Left lung (tissue), 10 donors: ENCODE results near the gene ERCC8. TPM values are rescaled to one million over a fixed set of nuclear protein-coding genes. Genes with fewer than 3 reads are reported as not detected.
"Not testable (repeated sequence)": the region's sequence is repeated elsewhere in the genome, so short reads cannot be mapped to it uniquely, and the experiment has no call there.

Experiments
- ATAC-seq: fragments of 200-7000 bp; cut with Tn5 transposase; one replicate; pipeline ENCODE4 v1.9.1; 2020; ENCODE audit warnings: moderate library complexity
- DNase-seq, 4 donors: peaks; one replicate each; pipeline ENCODE4 v3.0.0-alpha.2; 2013 to 2020
- H3K27ac ChIP-seq, 2 donors: fragments of 200-600 bp; sonication (generic) in 1 of 2; one replicate each; pipeline versions ENCODE4 v1.5.0 to v1.8.0; 2020 to 2021
- H3K27me3 ChIP-seq, 2 donors: fragments of 200-600 bp; sonication (generic) in 1 of 2; one replicate each; pipeline versions ENCODE4 v1.5.0 to v1.8.0; 2020 to 2021
- H3K36me3 ChIP-seq, 2 donors: fragments of 200-600 bp; sonication (generic) in 1 of 2; one replicate each; pipeline versions ENCODE4 v1.5.0 to v1.8.0; 2020 to 2021
- H3K4me1 ChIP-seq, 2 donors: fragments of 200-600 bp; one replicate each; pipeline ENCODE4 v1.8.0; 2021
- H3K4me3 ChIP-seq, 2 donors: fragments of 200-600 bp; sonication (generic) in 1 of 2; one replicate each; pipeline versions ENCODE4 v1.5.0 to v1.8.0; 2020 to 2021; ENCODE audit warnings: mild to moderate bottlenecking in 1 of 2
- H3K9me3 ChIP-seq, 2 donors: fragments of 200-600 bp; sonication (generic) in 1 of 2; one replicate each; pipeline versions ENCODE4 v1.5.0 to v1.8.0; 2020 to 2021
- CTCF ChIP-seq, 2 donors: fragments of 200-600 bp; sonication (generic) in 1 of 2; IDR thresholded peaks; one replicate each; pipeline versions ENCODE4 v1.5.0 to v1.8.0; 2021; ENCODE audit warnings: antibody characterized with exemption in 2 of 2
- intact Hi-C, 2 donors: fragments of 100-400 bp; cut with DNase I; formaldehyde crosslinking; loops; one replicate each; pipeline versions ENCODE4 v1.11.2 to v1.14.2; 2022
- polyA plus RNA-seq, 6 donors: library from polyadenylated mRNA; unstranded; fragments of 120-200 nt; gene quantifications; one replicate each; pipeline ENCODE4 v1.2.1, GENCODE V29; 2013; ENCODE audit not compliant: insufficient read length in 6 of 6
- total RNA-seq, 2 donors: library from RNA; stranded (reverse); fragmentation: NEBNext Ultra II Directional; extraction: Animal tissue kit (Norgen Biotek cat#: 25700); gene quantifications; one replicate each; pipeline ENCODE4 v1.2.1, GENCODE V29; 2021
- donor health status: DM: no; HTN: yes; CAD: no.
- donor health status: DM: no; HTN: no; CAD: no.

The ERCC8 gene
- total and polyA plus RNA-seq, 8 donors, result 8.7 to 28.5 (median 23.2) TPM

- Histone ChIP-seq H3K27ac (no peak overlapping the region), H3K4me3 (no peak overlapping the region), H3K27me3 (no peaks in the 10 kb centered on the region), H3K36me3 (no peaks in the 10 kb centered on the region), H3K4me1 (no peaks in the 10 kb centered on the region), H3K9me3 (peaks cover 0 to 18% of the 10 kb centered on the region in 2 donors)
- intact Hi-C loops, result no loop called here
- ATAC-seq, result no peak
- no peak for TF ChIP-seq CTCF (IDR thresholded peaks at IDR 0.05)
- no peak for DNase-seq
Measured at GRCh38 chr5:60870857-60871256, 74.0 kb downstream of the ERCC8 start.

- DNase-seq, ATAC-seq, H3K4me3 ChIP-seq, H3K27me3 ChIP-seq, H3K4me1 ChIP-seq, H3K36me3 ChIP-seq, H3K27ac ChIP-seq, H3K9me3 ChIP-seq, intact Hi-C loops: not testable (repeated sequence)
Measured at GRCh38 chr5:60860572-60860971, 84.3 kb downstream of the ERCC8 start.

GRCh38 chr5:60856066-60856465 lies 88.8 kb downstream of the ERCC8 start:
- H3K36me3 ChIP-seq, result no peaks in the 10 kb centered on the region
- ATAC-seq, result no peak
- intact Hi-C loops, result no loop called here

GRCh38 chr5:60852940-60853339 lies 91.9 kb downstream of the ERCC8 start:
- intact Hi-C loops, result no loop called here
- no peak for ATAC-seq
- no peak for DNase-seq
- Histone ChIP-seq H3K36me3 (no peaks in the 10 kb centered on the region), H3K9me3 (no peaks in the 10 kb centered on the region), H3K4me1 (no peaks in the 10 kb centered on the region), H3K27me3 (no peaks in the 10 kb centered on the region), H3K4me3 (no peak overlapping the region), H3K27ac (no peak overlapping the region)
- no peak for TF ChIP-seq CTCF (IDR thresholded peaks at IDR 0.05)

More at GRCh38 chr5:60856066-60856465, 88.8 kb downstream of the ERCC8 start:
- Histone ChIP-seq H3K4me1 (no peaks in the 10 kb centered on the region), H3K4me3 (no peak overlapping the region), H3K9me3 (peaks cover 0 to 4% of the 10 kb centered on the region in 2 donors), H3K27me3 (no peaks in the 10 kb centered on the region), H3K27ac (no peak overlapping the region)
- no peak for DNase-seq
- TF ChIP-seq CTCF (IDR thresholded peaks at IDR 0.05), result no peak

GRCh38 chr5:60852317-60852716 lies 92.6 kb downstream of the ERCC8 start:
- no peak overlapping the region for H3K4me3 ChIP-seq
- no peak for TF ChIP-seq CTCF (IDR thresholded peaks at IDR 0.05)

GRCh38 chr5:60851626-60852025 lies 93.2 kb downstream of the ERCC8 start:
- intact Hi-C loops, result no loop called here
- Histone ChIP-seq H3K4me1 (no peaks in the 10 kb centered on the region), H3K36me3 (no peaks in the 10 kb centered on the region), H3K4me3 (no peak overlapping the region), H3K27me3 (peaks cover 0 to 4% of the 10 kb centered on the region in 2 donors), H3K9me3 (no peaks in the 10 kb centered on the region), H3K27ac (no peak overlapping the region)
- TF ChIP-seq CTCF (IDR thresholded peaks at IDR 0.05), result no peak
- ATAC-seq (no peak), DNase-seq (peak in 2 of 4 donors; percentile 40 to 52)

More at GRCh38 chr5:60852317-60852716, 92.6 kb downstream of the ERCC8 start:
- H3K27me3 ChIP-seq, result no peaks in the 10 kb centered on the region
- no peak for ATAC-seq
- H3K27ac ChIP-seq, result no peak overlapping the region
- H3K4me1 ChIP-seq, result no peaks in the 10 kb centered on the region
- H3K9me3 ChIP-seq, result no peaks in the 10 kb centered on the region
- no peaks in the 10 kb centered on the region for H3K36me3 ChIP-seq
- intact Hi-C loops, result no loop called here
- no peak for DNase-seq
